Measurements from ENCODE around the gene PARP4.
"Not testable (repeated sequence)": the region's sequence is repeated elsewhere in the genome, so short reads cannot be mapped to it uniquely, and the experiment has no call there.

The PARP4 gene

DNA sequence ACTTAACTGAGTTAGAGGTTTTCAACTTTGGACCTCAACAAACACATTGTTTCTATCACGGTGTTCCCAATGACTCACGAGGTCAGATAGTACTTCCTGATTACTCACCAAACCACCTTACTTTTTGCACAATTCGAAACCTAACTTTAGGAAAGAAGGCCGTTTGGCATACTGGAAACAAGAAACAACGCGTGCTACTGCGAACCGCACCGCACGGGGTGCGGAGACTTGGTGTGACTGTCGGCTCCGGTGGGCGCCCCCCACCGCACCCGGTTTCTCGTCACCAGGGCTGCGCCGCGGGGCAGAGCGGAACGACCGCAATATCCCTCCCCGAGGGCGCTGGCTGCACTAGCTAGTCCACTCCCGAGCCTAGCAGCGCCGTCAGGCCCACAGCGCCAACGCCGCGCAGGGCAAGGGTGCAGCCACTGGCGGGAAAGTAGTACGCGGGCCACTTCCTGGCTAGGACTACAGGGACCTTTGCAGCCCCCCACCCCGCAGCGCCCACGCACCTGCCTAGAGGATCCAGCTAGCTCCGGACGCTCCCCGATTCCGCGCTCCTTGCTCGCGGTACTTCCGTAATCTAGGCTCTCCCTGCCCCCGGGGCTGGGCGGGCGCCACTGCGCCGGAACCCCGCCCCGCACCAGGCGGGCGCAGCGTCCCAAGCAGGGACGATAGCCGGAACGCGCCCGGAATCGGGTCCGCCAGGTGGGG lies at the start of gene PARP4:
TSS of gene PARP4 (minus strand) at position 582 of the 711 bp plus-strand sequence. CDS start 9,002 bp downstream, outside the sequence.
- peak; percentile 66 for DNase-seq

DNA sequence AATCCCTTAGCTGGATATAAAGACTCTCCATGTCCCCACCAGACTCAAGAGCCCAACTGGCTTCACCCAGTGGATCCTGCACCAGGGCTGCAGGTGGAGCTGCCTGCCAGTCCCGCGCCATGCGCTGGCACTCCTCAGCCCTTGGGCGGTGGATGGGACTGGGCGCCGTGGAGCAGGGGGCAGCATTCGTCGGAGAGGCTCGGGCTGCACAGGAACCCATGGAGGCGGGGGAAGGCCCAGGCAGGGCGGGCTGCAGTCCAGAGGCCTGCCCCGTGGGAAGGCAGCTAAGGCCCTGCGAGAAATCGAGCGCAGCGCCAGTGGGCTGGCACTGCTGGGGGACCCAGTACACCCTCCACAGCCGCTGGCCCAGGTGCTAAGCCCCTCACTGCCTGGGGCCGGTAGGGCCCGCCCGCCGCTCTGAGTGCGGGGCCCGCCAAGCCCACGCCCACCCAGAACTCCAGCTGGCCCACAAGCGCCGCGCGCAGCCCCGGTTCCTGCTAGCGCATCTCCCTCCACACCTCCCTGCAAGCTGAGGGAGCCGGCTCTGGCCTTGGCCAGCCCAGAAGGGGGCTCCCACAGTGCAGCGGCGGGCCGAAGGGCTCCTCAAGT lies 48.1 kb upstream of the PARP4 start:
- DNase-seq, result not testable (repeated sequence)

DNA sequence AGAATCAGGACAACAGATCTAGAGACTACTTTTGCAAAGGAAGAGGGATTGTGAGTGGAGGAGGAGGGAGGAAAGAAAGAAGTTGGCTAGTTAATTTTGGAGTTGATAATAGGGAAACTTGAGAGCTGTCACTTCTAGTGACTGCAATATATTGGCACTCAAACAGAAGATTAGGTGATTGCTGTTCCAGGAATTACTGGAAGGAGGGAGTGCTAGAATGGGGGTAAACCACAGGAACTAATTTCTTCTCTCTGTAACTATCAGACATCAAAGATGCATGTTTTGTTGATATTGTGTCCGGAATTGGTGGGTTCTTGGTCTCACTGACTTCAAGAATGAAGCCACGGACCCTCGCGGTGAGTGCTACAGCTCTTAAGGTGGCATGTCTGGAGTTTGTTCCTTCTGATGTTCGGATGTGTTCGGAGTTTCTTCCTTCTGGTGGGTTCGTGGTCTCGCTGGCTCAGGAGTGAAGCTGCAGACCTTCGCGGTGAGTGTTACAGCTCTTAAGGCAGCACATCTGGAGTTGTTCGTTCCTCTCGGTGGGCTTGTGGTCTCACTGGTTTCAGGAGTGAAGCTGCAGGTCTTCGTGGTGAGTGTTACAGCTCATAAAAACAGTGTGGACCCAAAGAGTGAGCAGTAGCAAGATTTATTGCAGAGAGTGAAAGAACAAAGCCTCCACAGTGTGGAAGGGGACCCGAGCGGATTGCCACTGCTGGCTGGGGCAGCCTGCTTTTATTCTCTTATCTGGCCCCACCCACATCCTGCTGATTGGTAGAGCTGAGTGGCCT lies 47.0 kb upstream of the PARP4 start:
- not testable (repeated sequence) for DNase-seq

DNA sequence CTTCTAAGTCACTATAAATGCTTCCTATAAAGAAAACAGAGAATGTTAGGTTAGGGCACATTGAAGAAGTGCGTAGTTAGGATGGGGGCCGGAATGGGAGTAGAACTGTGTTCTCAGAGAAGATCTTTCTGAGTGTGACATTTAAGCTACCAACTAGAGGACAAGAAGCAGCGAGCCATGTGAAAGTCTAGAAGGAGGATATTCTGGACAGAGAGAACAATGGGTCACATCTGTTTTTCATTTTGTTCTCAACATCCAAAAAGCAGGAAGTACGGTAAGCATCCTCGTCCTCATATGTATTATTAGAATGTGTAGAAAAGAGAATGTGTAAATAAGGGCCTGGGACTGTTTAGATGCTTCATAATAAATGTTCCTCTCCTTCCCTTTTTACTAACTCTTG lies 44.5 kb upstream of the PARP4 start:
- DNase-seq, result no peak

DNA sequence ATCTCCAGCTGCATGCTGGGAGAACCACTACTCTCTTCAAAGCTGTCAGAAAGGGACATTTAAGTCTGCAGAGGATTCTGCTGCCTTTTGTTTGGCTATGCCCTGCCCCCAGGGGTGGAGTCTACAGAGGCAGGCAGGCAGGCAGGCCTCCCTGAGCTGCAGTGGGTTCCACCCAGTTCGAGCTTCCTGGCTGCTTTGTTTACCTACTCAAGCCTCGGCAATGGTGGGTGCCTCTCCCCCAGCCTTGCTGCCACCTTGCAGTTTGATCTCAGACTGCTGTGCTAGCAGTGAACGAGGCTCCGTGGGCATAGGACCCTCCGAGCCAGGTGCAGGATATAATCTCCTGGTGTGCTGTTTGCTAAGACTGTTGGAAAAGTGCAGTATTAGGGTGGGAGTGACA lies 41.3 kb upstream of the PARP4 start:
- DNase-seq, result not testable (repeated sequence)

DNA sequence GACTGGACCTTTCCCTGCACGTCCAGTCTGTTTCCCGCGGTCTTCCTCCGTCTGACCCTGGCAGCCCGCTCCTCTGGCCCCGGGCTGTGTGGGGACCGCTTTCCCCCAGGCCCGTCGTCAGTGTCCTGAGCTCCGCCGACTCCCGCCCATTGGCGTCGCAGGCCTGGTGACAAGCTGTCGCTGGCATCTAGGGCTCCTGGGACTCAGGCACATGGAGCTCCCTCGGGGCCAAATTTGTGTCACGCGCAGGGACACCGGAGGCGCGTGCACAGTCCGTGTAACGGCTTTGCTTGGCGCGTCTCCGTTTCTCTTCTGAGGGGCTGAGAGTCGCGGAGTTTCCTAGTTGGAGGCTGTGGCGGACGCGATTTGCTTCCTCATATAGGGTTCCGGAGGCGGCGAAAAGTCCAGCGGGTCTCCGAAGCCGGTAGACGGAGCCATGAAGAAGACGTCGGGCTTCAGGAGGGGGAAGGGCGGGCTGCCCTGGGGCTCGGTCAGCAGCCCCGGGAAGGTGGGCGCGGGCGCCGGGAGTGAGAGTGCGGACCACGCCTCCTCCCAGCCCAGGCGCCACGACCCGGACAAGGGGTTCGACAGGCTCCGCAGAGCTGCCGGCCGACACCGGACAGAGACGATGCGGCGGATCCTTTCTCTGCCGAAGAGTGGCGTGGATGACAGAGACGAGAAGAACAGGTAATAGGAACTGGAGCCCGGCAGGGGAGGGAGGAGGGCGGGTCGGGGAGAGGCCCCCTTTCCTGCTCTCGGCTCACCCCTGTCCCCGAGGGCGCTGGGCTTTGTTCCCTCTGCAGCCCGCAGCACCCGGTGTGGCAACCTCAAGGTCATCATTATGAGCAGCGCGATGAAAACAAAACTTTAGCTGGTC lies 29.1 kb upstream of the PARP4 start:
- not testable (repeated sequence) for DNase-seq

DNA sequence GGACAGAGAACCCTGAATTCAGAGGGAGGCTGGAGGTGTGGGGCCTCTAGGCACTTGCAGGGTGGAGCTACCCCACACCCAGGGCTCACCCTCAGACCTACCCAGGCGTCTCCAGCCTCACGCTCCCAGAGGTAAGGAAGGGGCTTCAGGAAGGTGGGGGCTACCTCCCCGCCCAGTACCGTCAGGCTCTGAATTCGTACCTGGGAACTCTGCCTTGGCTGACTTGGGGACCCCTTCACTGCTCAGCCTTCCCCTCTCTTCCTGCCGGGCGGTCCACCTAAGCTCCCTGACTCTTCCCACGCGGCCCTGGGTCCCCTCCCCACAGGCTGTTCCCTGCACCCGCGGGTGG lies 28.5 kb upstream of the PARP4 start:
- no peak for DNase-seq

DNA sequence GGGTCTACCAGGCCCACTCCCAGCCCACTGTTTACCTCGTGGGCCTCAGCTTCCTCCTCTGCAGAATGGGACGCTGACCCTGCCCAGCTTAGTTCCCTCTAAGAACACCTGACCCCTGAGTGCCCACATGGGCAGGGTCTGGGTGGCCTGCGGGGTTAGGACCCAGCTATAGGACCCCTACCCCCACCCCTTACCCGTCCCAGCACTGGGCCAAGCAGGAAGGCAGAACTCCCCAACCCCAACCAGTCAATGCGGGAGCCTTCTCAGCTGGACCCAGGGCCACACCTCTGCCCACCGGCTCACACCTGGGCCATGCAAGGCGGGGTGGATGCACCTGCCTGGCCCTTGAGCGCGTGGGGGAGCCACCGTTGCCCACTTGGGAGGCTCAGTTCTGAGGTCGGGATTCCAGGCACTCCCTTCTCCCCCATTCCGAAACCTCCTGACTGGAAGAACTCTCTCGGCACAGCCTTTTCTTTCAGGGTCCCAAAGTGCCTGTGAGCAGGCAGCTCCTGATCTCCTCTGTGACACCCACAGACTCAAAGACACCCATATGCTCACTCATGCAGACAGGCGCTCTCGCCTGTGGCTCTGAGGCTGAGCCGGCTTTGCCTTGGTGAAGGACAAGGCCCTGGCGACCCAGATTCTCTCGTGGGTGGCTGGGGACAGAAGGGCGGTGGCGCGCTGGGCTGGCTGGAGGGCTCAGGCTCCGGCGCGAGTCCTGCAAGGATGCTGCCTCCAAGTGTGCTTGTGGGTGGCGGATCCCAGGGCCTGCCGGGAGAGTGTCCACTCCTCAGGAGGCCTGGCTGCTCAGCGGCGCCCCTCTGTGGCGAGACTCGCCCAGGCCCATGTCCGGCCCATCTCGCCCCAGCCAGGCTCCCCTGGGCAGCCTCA lies 27.9 kb upstream of the PARP4 start:
- DNase-seq, result no peak

DNA sequence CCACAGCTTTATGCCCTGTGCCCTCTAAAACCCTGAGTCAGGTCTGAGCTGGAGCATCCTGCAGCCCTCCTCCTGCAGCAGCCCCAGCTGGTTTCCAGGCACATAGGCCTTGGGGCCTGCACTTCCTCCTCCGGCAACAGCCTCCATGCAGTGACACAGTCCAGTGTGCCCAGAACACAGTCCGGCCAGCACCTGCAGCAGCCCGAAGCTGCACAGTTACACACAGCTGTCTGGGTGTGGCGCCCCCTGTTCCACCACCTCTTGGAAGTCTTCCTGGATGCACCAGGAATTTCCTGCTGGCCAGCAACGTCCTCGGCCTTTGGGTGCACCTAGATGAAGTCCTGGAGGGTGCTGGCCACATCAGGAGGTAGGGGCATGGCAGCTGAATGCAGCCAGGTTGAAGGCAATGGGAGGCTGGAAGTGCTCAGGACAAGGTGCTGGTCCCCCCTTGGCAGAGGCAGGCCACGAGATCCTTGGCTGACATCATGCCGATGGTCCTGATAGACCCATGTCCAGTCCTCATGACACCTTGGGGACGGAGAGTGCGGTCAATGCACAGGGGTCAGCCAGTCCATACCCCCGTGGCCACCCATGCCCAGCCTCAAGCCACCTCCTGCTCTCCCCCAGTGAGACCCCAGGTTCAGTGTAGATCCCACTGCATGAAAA lies 27.1 kb upstream of the PARP4 start:
- DNase-seq, result no peak

DNA sequence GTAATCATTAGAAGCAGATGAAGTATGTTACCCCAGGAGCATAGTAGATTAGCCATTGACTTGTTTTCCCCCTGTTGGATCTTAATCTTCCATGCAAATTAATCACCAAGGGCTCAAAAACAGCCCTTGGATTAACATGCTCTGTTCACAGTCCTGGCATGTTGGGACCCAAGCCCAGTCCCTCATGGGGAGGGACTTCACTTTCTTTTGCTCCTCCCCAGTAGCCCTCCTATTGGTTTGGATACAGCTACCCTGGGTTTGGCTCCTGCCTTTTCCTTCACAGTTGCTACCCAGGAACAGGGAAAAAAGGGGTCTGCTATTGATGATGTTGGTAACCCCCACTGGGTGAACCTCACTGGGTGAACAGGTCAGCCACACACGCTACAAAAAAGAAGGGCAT lies 16.9 kb upstream of the PARP4 start:
- no peak for DNase-seq

DNA sequence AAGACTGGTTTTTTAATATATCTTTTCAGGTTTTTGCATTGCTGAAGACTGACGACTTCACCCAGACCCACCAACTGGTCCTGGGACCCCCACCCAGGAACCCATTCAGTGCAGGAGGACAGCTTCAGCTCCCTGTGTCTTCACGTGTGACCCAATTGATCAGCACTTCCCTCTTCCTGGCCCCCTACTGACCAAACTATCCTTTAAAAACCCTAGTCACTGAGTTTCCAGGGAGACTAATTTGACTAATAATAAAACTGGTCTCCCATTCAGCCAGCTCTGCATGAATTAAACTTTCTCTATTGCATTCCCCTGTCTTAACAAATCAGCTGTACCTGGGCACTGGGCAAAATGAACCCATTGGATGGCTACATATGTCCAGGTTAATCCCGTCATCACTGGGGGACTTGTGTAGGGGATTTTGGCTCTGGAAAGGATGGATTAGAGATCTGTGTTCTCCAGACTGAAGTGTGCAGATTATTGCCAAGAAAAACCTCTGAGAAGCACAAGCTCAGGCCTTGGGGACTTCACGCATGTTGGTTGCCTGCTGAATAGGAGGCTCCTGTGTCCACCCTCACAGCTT lies 16.3 kb upstream of the PARP4 start:
- no peak for DNase-seq

DNA sequence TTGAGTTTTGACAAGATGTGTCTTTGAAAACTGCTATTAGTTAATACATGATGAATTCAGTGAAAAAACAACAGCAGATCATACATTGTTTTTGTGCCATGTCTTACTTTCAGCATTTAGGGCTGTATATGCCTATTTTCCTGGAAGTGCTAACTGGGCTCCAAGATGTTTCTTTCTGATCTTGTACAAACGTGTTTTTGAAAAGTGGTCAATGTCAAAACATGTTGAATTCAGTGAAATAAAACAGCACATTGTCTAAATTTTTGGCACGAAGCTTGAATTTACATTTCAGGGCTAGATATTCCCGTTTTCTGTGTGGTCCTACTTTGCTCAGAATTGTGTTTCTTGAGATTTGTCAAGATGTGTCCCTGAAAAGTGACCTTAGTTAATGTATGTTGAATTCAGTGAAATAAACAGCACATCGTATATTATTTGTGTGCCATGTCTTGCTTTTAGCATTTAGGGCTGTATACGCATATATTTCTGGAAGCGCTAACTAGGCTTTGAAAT lies 14.7 kb upstream of the PARP4 start:
- no peak for DNase-seq

DNA sequence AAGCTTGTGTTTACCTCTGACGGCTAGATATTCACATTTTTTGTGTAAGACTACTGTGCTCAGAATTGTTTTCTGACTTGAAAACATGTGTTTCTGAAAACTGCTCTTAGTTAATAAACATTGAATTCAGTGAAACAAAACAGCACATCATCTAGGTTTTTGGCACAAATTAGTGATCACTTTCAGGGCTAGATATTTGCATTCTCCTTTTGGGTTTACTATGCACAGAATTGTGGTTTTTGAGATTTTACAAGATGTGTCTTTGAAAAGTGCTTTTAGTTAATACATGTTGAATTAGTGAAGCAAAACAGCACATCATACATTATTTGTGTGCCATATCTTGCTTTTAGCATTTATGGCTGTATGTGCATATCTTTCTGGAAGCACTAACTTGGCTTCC lies 8.2 kb upstream of the PARP4 start:
- DNase-seq, result no peak

DNA sequence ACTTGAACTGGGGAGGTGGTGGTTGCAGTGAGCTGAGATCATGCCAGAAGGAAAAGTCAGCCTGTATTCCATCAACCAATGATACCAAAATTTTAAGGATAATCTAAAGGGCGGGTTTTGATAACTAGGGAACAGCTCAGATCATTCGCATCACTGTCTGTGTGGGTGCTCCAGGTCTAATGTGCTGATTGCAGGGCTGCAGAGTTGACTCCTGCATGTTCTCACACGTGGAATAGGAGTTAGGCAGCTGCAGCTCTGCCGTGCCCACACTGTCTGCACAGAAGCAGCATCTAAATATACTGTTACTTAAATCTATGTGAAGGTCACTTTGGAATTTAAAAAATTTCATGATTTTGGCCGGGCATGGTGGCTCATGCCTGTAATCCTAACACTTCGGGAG lies 4.3 kb upstream of the PARP4 start:
- DNase-seq, result no peak

DNA sequence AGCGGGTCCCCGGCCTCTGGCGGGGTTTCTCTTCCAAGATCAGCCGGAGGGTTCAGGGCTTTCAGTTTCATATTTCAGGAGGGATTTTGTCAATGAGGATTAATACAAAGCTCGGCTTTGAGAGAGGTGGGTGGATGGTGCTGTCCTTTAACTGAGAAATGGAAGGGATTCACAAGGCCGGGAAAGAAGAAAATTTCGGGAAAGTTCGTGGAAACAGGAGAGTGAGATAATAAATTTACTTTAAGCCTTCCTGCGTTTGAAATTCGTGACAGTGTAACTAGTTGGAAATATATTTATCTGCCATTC lies 283 bp upstream of the PARP4 start:
- no peak for DNase-seq

DNA sequence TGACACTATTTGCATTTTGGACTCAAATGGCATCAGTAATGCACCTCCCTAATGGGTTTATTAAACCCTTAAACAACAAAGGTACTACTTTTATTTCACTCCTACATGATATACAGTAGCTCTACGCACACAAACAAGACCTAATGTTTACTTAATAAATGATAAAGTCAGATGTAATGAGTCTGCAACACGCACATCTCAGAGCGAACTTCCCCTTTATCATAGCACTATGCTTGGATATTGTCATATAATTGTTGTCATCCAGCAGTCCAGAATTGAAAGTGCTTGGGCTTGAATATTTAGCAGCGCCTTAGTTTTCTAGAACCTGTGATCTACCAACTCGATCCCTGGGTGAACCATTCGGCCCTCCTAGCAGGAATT lies 772 bp downstream of the PARP4 start:
- DNase-seq, result no peak

DNA sequence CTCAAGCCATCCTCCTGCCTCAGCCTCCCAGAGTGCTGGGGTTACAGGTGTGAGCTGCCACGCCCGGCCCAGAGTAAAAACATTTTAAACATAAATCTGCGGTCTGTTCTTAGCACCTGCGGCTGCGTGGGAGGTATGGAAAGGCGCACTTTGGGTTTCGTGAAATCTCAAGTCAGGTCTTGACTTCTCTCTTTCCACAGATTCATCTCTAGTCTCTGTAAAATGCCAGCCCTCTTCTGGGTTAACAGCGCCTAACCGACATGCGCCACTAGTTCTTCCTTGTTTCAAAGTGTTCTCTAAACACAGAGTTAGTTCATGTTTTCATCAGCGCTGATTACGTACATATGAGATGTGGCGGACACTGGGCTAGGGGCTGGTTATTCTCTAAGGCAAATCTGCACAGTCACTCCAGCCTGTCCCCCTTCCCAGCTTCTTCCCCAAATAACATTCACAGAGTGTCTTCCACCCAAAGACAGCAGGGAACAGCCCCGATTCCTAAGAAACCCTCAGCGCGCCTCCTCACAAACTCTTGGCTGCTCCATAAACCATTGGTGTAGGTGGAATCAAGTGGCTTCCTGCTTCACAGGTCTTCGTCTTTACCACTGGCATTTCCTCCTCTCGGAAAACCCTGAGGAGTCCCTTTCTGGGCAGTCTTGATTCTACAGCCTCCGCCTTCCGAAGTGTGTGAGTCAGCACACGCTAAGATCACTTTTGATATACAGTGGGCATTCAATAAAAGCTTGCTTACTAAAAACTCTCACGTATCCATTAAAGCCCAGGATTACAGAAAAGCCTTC lies 1.4 kb downstream of the PARP4 start:
- peak; percentile 45 for DNase-seq

DNA sequence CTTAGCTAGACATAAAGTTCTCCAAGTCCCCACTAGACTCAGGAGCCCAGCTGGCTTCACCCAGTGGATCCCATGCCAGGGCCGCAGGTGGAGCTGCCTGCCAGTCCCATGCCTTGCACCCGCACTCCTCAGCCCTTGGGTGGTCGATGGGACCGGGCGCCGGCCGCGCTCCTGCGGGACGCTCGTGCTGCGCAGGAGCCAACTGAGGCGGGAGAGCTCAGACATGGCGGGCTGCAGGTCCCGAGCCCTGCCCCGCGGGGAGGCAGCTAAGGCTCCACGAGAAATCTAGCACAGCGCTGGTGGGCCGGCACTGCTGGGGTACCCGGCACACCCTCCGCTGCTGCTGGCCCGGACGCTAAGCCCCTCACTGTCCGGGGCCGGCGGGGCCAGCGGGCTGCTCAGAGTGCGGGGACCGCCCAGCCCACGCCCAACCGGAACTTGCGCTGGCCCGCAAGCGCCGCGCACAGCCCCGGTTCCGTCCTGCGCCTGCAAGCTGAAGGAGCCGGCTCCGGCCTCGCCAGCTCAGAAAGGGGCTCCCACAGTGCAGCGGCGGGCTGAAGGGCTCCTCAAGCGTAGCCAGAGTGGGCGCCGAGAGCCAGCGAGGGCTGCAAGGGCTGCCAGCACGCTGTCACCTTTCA lies 5.8 kb downstream of the PARP4 start:
- DNase-seq, result no peak

DNA sequence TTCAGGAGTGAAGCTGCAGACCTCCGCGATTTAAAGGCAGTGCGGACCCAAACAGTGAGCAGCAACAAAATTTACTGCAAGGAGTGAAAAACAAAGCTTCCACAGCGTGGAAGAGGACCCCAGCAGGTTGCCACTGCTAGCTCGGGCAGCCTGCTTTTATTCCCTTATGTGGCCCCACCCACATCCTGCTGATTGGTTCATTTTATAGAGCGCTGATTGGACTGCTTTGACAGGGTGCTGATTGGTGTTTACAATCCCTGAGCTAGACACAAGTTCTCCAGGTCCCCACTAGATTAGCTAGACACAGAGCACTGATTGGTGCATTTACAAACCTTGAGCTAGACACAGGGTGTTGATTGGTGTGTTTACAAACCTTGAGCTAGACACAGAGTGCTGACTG lies 6.3 kb downstream of the PARP4 start:
- DNase-seq, result not testable (repeated sequence)

DNA sequence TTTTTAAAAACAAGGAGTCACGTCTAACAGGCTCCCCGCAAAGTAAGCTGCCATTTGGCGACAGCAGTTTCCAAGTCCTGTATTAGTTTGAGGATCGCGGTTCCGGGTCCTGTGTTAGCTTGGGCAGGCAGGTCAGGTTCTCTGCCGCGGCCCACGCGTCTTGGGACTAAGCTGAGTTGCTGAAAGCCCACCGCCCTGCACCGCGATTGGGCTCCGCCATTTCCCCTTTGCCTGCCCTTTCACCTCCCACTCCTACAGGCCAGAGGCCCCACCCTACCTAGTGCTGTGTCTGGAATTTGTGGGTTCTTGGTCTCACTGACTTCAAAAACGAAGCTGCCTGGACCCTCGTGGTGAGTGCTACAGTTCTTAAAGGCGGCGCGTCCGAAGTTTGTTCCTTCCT lies 6.8 kb downstream of the PARP4 start:
- DNase-seq, result no peak

All from CD4-positive, alpha-beta T cell treated with Interleukin-15 for 1 hour (primary cell).